Osteocyte (in vitro differentiated cells): ENCODE measurements around the gene GALNT9. TPM values are rescaled to one million over a fixed set of nuclear protein-coding genes. Genes with fewer than 3 reads are reported as not detected.

Experiments used
- DNase-seq: peaks from one replicate; pipeline ENCODE4 v3.0.0; 2021; ENCODE audit warnings: mixed read lengths; ENCODE audit not compliant: unreplicated experiment; ENCODE audit errors: extremely low spot score
- H3K27ac Mint-ChIP-seq: one replicate; pipeline ENCODE4 v1.8.0; 2021; ENCODE audit warnings: mild to moderate bottlenecking, mixed read lengths; ENCODE audit not compliant: unreplicated experiment
- H3K27me3 Mint-ChIP-seq: one replicate; pipeline ENCODE4 v1.8.0; 2021; ENCODE audit warnings: mixed read lengths; ENCODE audit not compliant: unreplicated experiment
- H3K36me3 Mint-ChIP-seq: one replicate; pipeline ENCODE4 v1.8.0; 2021; ENCODE audit warnings: mixed read lengths; ENCODE audit not compliant: unreplicated experiment
- H3K4me1 Mint-ChIP-seq: one replicate; pipeline ENCODE4 v1.8.0; 2021; ENCODE audit warnings: mixed read lengths; ENCODE audit not compliant: unreplicated experiment
- H3K4me3 Mint-ChIP-seq: one replicate; pipeline ENCODE4 v1.8.0; 2021; ENCODE audit warnings: mild to moderate bottlenecking, moderate library complexity, mixed read lengths; ENCODE audit not compliant: unreplicated experiment
- H3K9me3 Mint-ChIP-seq: one replicate; pipeline ENCODE4 v1.8.0; 2021; ENCODE audit warnings: mixed read lengths; ENCODE audit not compliant: unreplicated experiment
- CTCF ChIP-seq: fragments of 200-600 bp; sonication (generic); IDR thresholded peaks from 2 replicates; pipeline ENCODE4 v1.5.0; 2021; ENCODE audit warnings: antibody characterized with exemption, mild to moderate bottlenecking, moderate library complexity
- total RNA-seq: library from RNA; stranded (reverse); gene quantifications from 2 replicates; pipeline ENCODE4 v1.2.1, GENCODE V29; 2021

The GALNT9 gene
- total RNA-seq, 1 donor from 2014 or later, result not detected

DNA sequence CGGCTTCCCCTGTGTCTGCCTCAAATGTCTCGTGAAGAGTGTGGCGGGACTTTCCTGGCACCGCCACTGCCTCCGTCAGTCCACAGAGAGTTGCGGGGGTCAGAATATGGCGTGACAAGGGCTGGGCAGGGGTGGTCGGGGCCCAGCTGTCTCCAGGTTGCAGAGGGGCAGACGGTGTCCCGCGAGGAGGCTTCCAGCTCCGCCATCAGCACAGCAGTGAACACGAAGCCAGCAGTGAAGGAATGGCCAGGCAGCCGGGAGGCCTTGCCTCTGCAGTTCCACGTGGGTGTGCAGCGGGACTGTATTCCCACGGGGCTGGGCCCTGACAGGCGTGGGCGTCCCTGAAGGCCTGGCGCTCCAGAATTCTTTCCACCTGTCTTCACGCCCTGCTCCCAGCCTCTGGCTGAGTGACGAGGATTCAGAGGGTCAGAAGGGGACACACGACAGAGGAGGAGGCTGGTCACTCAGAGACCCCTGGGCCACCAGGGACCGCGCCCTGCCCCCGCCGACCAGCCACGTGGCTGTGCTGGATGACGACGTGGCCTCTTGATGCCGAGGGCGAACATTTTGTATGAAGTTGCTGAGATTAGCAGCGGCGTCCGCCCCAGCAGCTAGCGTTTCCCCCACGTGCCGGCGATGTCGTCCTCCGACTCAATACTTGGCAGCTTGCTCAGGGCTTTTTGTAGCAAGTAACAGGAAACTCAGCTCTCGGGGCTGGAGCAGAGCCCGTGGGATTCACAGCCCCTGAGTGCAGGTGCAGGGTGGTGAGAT lies 25.0 kb upstream of the GALNT9 start:
- Mint-ChIP-seq H3K27ac (no peak overlapping the region), H3K4me3 (no peak overlapping the region), H3K36me3 (no peaks in the 10 kb centered on the region), H3K27me3 (no peaks in the 10 kb centered on the region), H3K9me3 (no peaks in the 10 kb centered on the region), H3K4me1 (peaks cover 10% of the 10 kb centered on the region)
- DNase-seq, result no peak
- TF ChIP-seq CTCF, result no peak

DNA sequence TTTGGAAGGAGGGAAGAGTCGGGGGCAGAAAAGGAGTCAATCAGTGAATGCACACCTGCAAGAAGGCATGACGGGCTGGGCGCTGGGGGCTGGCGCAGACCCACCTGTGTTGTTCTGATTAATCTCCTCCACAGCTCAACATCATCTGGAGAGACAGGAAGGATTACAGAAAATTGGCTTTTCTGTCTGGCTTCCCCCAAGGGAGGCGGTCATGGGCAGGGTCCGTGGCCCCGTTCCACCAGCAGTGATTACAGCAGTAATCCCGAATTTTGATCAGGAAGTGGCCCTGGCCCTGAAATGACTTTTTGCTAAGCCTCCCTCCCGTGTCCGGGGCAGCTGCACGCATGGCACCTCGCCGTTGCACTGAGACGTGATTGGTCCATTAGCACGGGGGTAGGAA lies 24.4 kb upstream of the GALNT9 start:
- no peaks in the 10 kb centered on the region for H3K27me3 Mint-ChIP-seq
- H3K27ac Mint-ChIP-seq, result no peak overlapping the region
- H3K9me3 Mint-ChIP-seq, result no peaks in the 10 kb centered on the region
- H3K36me3 Mint-ChIP-seq, result no peaks in the 10 kb centered on the region
- H3K4me3 Mint-ChIP-seq, result no peak overlapping the region
- H3K4me1 Mint-ChIP-seq, result peaks cover 10% of the 10 kb centered on the region
- no peak for TF ChIP-seq CTCF
- no peak for DNase-seq

DNA sequence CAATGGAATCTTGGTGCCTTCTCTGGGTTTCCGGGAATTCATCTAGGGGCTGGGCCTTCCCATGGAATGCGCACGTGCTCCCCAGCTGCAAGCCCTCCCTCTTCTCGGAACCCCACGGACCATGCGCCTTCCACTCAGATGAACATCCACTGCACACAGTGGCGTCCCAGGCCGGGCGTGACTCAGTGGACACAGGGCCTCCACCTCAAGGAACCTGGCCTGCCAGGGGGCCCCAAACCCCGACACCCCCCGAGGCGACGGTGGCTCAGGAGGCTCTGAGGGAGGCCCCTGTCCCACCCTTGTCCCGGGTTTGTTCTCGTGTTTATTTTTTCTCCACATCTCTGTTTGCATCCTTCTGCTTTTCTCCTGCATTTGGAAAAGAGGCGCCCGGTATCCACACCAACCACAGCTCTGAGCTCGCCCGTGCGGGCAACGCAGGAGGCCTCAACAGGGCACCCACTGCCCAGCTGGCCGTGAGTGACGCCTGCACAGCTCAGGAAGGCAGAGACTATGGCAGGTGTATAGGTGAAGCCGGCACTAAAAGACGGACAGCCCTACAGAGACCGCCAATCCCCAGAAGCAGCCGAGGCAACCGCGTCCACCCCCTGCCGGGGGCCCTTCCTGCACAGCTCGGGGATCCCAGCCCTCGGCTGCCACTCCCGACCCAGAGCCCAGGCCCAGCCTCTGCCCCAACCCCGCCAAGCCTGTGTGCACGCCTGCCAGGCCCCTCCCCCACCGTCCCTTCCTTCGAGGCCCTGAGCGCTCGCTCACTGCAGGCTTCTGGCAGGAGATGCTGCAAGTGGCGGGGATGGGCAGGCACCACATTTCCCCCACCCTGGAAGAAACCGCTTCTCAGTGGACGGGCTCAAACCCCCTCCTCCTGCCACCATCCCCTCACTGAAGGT lies 23.8 kb upstream of the GALNT9 start:
- H3K36me3 Mint-ChIP-seq, result no peaks in the 10 kb centered on the region
- H3K27ac Mint-ChIP-seq, result no peak overlapping the region
- H3K4me1 Mint-ChIP-seq, result peaks cover 10% of the 10 kb centered on the region
- no peaks in the 10 kb centered on the region for H3K27me3 Mint-ChIP-seq
- no peak for TF ChIP-seq CTCF
- H3K9me3 Mint-ChIP-seq, result no peaks in the 10 kb centered on the region
- no peak for DNase-seq
- H3K4me3 Mint-ChIP-seq, result no peak overlapping the region

GRCh38 chr12:132351751-132352495 lies 22.5 kb upstream of the GALNT9 start:
- Mint-ChIP-seq H3K36me3 (no peaks in the 10 kb centered on the region), H3K27ac (no peak overlapping the region), H3K27me3 (no peaks in the 10 kb centered on the region), H3K4me1 (peaks cover 5% of the 10 kb centered on the region), H3K9me3 (no peaks in the 10 kb centered on the region), H3K4me3 (no peak overlapping the region)
- no peak for DNase-seq
- no peak for TF ChIP-seq CTCF
